Measurements from ENCODE around the gene SDK2.
"Not testable (repeated sequence)": the region's sequence is repeated elsewhere in the genome, so short reads cannot be mapped to it uniquely, and the experiment has no call there.

The SDK2 gene

DNA sequence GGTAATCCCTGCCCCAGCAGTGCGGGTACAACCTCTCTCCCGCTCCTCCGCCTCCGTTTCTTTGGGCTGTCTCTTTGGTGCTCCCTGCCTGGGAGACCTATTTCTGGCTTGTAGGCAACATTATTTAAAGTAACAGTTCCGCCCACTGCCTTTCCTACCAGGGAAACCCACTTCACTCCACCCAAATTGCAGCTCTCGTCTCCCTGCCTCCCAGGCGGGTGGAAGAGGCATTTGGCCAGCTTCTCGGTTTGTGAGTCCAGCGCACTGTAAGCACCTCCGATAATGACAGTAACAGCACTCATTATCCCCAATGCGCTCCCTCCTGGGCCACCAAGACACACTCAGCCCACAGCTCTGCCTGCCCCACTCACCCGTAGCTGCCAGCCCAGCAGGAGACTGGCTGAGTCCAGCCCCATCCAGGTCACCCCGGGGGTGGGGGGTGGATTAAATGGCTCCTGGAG lies 167.3 kb downstream of the SDK2 start:
- TF ChIP-seq, protein P1, sequence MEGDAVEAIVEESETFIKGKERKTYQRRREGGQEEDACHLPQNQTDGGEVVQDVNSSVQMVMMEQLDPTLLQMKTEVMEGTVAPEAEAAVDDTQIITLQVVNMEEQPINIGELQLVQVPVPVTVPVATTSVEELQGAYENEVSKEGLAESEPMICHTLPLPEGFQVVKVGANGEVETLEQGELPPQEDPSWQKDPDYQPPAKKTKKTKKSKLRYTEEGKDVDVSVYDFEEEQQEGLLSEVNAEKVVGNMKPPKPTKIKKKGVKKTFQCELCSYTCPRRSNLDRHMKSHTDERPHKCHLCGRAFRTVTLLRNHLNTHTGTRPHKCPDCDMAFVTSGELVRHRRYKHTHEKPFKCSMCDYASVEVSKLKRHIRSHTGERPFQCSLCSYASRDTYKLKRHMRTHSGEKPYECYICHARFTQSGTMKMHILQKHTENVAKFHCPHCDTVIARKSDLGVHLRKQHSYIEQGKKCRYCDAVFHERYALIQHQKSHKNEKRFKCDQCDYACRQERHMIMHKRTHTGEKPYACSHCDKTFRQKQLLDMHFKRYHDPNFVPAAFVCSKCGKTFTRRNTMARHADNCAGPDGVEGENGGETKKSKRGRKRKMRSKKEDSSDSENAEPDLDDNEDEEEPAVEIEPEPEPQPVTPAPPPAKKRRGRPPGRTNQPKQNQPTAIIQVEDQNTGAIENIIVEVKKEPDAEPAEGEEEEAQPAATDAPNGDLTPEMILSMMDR (IDR thresholded peaks at IDR 0.05; ENCODE audit: insufficient read depth, low read depth, low read length, missing control alignments), result no peak
- no peak overlapping the region for H3K4me3 ChIP-seq (ENCODE audit: low read length)
- DNase-seq (ENCODE audit: low read depth), result no peak

DNA sequence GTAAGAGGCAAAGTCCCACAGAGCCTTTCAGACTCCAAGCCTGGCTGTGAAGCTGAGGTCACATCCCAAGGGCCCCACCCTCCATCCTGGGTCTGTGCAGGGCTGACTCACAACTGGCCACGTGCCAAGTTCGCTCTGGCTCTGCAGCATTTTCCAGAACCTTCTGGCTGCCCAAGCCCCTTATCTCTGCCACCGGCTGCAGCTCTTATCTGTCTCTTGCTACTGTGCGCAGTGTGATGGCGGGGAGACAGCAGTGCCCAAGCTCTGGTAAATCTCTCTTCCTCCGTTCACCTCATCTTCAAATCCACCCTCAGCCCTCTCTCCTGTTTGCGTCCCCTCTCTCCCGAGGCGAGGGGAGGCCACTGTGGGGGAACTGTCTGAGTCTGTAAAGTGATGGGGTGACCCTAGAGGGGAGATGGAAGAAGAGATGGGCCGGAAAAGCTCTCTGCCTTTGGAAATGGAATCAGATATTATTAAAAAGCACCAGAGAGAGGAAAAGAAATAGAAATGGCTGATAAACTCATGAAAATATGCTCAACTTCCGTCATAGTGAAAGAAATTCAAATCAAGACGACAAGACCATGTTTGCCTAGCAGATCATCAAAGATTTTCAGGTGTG lies 169.8 kb downstream of the SDK2 start:
- DNase-seq (ENCODE audit: low read depth), result peak; percentile 88
- TF ChIP-seq, protein P1 (IDR thresholded peaks at IDR 0.05; ENCODE audit: insufficient read depth, low read depth, low read length, missing control alignments), result no peak
- no peak overlapping the region for H3K4me3 ChIP-seq (ENCODE audit: low read length)

DNA sequence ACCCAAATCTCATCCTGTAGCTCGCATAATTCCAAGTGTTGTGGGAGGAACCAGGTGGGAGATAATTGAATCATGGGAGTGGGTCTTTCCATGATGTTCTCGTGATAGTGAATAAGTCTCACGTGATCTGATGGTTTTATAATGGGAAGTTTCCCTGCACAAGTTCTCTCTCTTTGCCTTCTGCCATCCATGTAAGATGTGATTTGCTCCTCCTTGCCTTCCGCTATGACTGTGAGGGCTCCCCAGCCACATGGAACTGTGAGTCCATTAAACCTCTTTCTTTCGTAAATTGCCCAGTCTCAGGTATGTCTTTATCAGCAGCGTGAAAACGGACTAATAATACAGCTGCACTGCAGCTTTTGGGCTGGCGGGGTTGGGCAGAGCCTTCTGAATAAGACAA lies 171.5 kb downstream of the SDK2 start:
- DNase-seq (ENCODE audit: low read depth); H3K4me3 ChIP-seq (ENCODE audit: low read length): not testable (repeated sequence)

DNA sequence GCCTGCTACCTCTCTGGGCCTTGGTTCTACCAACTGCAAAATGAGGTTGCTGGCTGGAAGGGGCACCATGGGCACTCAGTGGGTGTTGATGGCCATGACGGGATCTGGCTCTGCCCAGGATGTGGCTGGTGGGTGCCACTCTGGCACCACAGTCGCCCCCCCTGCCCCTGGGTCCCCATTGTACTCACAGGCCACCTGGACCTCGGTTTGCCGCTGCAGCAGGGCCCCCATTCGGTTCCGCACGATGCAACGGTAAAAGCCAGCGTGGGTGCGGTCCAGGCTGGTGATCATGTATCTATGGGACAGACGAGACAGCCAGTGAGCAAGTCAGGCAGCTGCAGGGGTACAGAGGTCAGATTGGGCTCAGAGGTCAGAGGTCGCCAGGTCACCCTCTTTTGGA lies 172.3 kb downstream of the SDK2 start:
- H3K4me3 ChIP-seq (ENCODE audit: low read length), result no peak overlapping the region
- TF ChIP-seq, protein P1 (IDR thresholded peaks at IDR 0.05; ENCODE audit: insufficient read depth, low read depth, low read length, missing control alignments), result no peak
- DNase-seq (ENCODE audit: low read depth), result no peak

DNA sequence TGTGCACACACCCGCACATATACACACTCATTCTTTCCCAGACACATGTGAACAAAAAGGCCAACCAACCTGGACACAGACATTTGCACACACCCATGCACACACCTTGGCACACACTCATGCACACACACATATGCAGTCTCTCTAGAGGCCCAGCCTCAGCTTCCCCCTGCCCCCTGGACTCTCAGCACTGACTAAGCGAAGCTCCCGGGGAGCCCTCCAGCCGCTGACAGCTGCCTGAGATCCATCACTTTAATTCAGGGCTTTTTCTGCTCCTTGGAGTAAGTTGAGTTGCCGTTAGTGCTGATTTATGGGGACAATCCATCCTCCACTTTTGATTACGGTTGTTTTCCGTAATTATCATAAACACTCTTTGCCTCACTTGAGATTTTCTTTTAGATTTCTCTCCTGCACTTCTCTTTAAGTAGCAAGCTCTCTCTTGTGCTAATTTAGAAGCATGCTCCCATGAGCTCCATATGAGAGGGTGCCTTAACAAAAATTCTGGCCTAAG lies 173.9 kb downstream of the SDK2 start:
- TF ChIP-seq, protein P1 (IDR thresholded peaks at IDR 0.05; ENCODE audit: insufficient read depth, low read depth, low read length, missing control alignments), result no peak
- no peak for DNase-seq (ENCODE audit: low read depth)
- H3K4me3 ChIP-seq (ENCODE audit: low read length), result no peak overlapping the region

DNA sequence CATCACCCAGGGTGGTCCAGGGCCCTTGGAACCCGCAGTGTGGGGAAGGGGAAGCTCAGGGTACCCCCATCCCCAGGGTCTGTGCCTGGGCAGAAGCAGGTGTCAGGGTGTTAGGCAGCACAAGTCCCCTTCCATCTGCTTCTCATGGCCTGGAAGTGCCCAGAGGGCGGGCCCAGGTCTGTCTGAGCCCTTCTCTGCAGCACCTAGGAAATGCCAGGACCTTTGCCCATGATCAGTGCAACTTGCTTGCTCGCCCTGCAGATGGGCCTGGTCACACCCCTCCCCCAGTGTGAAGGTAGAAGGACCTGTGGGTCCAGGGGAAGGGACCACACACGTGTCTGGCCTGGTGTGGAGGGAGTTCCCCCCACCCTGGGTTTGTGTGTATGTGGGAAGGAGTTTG lies 174.9 kb downstream of the SDK2 start:
- DNase-seq (ENCODE audit: low read depth), result no peak
- TF ChIP-seq, protein P1 (IDR thresholded peaks at IDR 0.05; ENCODE audit: insufficient read depth, low read depth, low read length, missing control alignments), result no peak
- H3K4me3 ChIP-seq (ENCODE audit: low read length), result no peak overlapping the region

DNA sequence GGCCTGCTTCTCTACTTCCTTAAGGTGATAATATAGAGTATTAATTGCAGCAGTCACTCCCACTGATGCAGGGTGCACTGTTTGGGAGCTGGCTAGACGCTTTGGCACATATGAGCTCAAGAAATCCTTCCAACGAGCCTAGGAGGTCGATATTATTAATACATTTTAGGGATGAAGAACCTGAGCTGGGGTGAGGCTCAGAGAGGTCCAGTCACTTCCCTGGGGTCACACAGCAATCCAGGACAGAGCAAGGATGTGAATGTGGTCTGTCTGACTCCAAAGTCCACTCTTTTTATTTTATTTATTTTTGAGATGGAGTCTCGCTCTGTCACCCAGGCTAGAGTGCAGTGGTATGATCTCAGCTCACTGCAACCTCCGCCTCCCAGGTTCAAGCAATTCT lies 176.0 kb downstream of the SDK2 start:
- TF ChIP-seq, protein P1 (IDR thresholded peaks at IDR 0.05; ENCODE audit: insufficient read depth, low read depth, low read length, missing control alignments), result no peak
- no peak for DNase-seq (ENCODE audit: low read depth)
- no peak overlapping the region for H3K4me3 ChIP-seq (ENCODE audit: low read length)

All from epithelial cell of esophagus (primary cell).